ENCODE data around the gene ARID3A.

GRCh38 chr19:941292-942132, 15.7 kb downstream of the ARID3A start:
- no peak for TF ChIP-seq CTCF (IDR thresholded peaks at IDR 0.05; ENCODE audit: insufficient read depth, low read length)
- no peak for TF ChIP-seq GABPA (IDR thresholded peaks at IDR 0.05; ENCODE audit: low read depth)

Measured in HL-60 (cell line).